Progenitor cell of endocrine pancreas (in vitro differentiated cells): ENCODE measurements around the gene SLC2A4. TPM values are rescaled to one million over a fixed set of nuclear protein-coding genes. Genes with fewer than 3 reads are reported as not detected.
A peak's percentile ranks its signal among the peaks of the same experiment; 100 is the strongest.

ENCODE experiments used
- DNase-seq: peaks from one replicate; pipeline ENCODE4 v3.0.0; 2021; ENCODE audit warnings: low spot score; ENCODE audit not compliant: unreplicated experiment
- H3K27ac Mint-ChIP-seq: 2 replicates; pipeline ENCODE4 v1.8.0; 2021; ENCODE audit warnings: mild to moderate bottlenecking, moderate library complexity, mixed read lengths
- H3K27me3 Mint-ChIP-seq: 2 replicates; pipeline ENCODE4 v1.8.0; 2021; ENCODE audit warnings: mixed read lengths
- H3K36me3 Mint-ChIP-seq: 2 replicates; pipeline ENCODE4 v1.8.0; 2022; ENCODE audit warnings: mixed read lengths; ENCODE audit not compliant: insufficient read depth
- H3K4me1 Mint-ChIP-seq: 2 replicates; pipeline ENCODE4 v1.8.0; 2021; ENCODE audit warnings: low read depth, mixed read lengths
- H3K4me3 Mint-ChIP-seq: 2 replicates; pipeline ENCODE4 v1.8.0; 2021; ENCODE audit warnings: low read depth, mild to moderate bottlenecking, moderate library complexity, mixed read lengths
- H3K9me3 Mint-ChIP-seq: 2 replicates; pipeline ENCODE4 v1.8.0; 2021; ENCODE audit warnings: low read depth, mixed read lengths
- CTCF ChIP-seq: fragments of 200-600 bp; sonication (generic); IDR thresholded peaks from one replicate; pipeline ENCODE4 v1.5.0; 2021; ENCODE audit warnings: antibody characterized with exemption, mild to moderate bottlenecking; ENCODE audit not compliant: unreplicated experiment
- total RNA-seq: library from RNA; stranded (reverse); gene quantifications from 2 replicates; pipeline ENCODE4 v1.2.1, GENCODE V29; 2021

SLC2A4 gene
- total RNA-seq, 1 donor from 2014 or later: 1.5 TPM

DNA sequence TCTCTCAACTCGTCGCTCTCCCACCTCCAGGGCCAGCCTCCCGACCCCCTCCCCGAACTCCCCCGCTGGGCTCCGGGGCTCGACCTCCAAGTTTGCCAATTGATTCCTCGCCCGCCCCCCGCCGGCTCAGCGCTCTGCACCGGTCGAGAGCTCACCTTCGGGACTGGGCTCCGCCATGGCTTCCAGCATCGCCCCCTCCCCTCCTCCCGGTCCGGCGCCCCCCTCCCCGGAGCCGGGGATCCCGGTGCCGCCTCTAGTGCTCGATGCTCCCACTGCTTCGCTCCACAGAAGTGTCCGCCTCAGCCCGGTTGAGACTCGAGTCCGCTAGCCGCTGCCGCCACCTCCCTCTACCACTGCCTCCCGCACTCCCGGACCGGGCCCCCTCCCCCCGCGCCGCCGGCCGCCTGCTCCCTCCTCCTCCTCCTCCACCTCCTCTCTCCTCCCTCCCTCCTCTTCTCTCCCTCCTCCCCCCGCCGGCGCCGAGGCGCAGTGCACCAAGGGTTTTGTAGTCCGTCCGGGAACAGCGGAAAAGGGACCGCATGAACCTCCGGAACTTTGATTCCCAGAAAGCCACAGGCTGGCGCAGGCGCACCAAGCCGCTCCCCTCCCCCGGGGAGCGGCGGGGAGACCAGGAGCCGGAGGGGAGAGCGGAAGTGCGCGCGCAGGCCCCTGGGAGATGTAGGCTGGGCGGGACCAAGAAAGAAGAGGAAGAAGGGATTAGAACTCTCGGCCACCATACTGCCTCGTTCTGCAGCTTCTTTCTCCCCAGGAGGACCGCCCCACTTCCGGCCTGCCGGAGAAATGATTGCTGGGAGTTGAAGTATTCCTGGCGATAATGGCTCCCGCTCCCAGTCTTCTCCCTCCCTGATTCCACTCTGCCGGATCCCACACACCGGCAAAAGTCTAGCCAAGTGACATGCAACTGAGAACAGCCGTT is 42.2 kb upstream of the SLC2A4 start, which contains the start of gene PHF23:
Gene PHF23 (minus strand): TSS at position 367 of the 937 bp plus-strand sequence. CDS start 178 bp downstream, at position 189.
- peak within 1 kb of the TSS; percentile 97 for H3K4me3 Mint-ChIP-seq
- peaks cover 21% of the 10 kb centered on the region for H3K36me3 Mint-ChIP-seq
- H3K27ac Mint-ChIP-seq: peak within 1 kb of the TSS; percentile 100
- H3K4me1 Mint-ChIP-seq: peaks cover 36% of the 10 kb centered on the region
- no peak for TF ChIP-seq CTCF
- no peaks in the 10 kb centered on the region for H3K9me3 Mint-ChIP-seq
- DNase-seq: peak; percentile 98
- H3K27me3 Mint-ChIP-seq: no peaks in the 10 kb centered on the region

GRCh38 chr17:7240375-7240774 is 41.1 kb upstream of the SLC2A4 start:
- H3K4me1 Mint-ChIP-seq: peaks cover 31% of the 10 kb centered on the region
- DNase-seq: no peak
- H3K4me3 Mint-ChIP-seq: peak overlapping the region; percentile 97
- no peaks in the 10 kb centered on the region for H3K27me3 Mint-ChIP-seq
- peaks cover 19% of the 10 kb centered on the region for H3K36me3 Mint-ChIP-seq
- no peaks in the 10 kb centered on the region for H3K9me3 Mint-ChIP-seq
- TF ChIP-seq CTCF: no peak
- H3K27ac Mint-ChIP-seq: peak overlapping the region; percentile 100

GRCh38 chr17:7241090-7241733 is 40.3 kb upstream of the SLC2A4 start:
- no peak for DNase-seq
- H3K9me3 Mint-ChIP-seq: no peaks in the 10 kb centered on the region
- H3K27me3 Mint-ChIP-seq: no peaks in the 10 kb centered on the region
- peaks cover 20% of the 10 kb centered on the region for H3K36me3 Mint-ChIP-seq
- no peak for TF ChIP-seq CTCF
- H3K4me1 Mint-ChIP-seq: peaks cover 31% of the 10 kb centered on the region
- peak overlapping the region; percentile 97 for H3K4me3 Mint-ChIP-seq
- H3K27ac Mint-ChIP-seq: peak overlapping the region; percentile 100

GRCh38 chr17:7241783-7242716 is 39.5 kb upstream of the SLC2A4 start, which contains the start of gene GABARAP:
GABARAP (minus strand) TSS chr17:7242449; CDS start chr17:7242330, 119 bp downstream.
- Mint-ChIP-seq H3K4me1 (peaks cover 27% of the 10 kb centered on the region), H3K27me3 (no peaks in the 10 kb centered on the region), H3K4me3 (peak within 1 kb of the TSS; percentile 97), H3K9me3 (no peaks in the 10 kb centered on the region), H3K36me3 (peaks cover 21% of the 10 kb centered on the region), H3K27ac (peak within 1 kb of the TSS; percentile 100)
- peak; percentile 88 for DNase-seq
- TF ChIP-seq CTCF: no peak
